Glutamatergic neuron (in vitro differentiated cells): Measurements from ENCODE around the gene IL17B. TPM values are rescaled to one million over a fixed set of nuclear protein-coding genes. Genes with fewer than 3 reads are reported as not detected.

Experiments
- DNase-seq: peaks from one replicate; pipeline ENCODE4 v3.0.0; 2022
- H3K27ac Mint-ChIP-seq: one replicate; pipeline ENCODE4 v1.8.0; 2020; ENCODE audit warnings: mild to moderate bottlenecking, mixed read lengths, inconsistent platforms; ENCODE audit not compliant: unreplicated experiment
- H3K27me3 Mint-ChIP-seq: one replicate; pipeline ENCODE4 v1.8.0; 2020; ENCODE audit warnings: mild to moderate bottlenecking, moderate library complexity, mixed read lengths, inconsistent platforms; ENCODE audit not compliant: unreplicated experiment
- H3K36me3 Mint-ChIP-seq: one replicate; pipeline ENCODE4 v1.8.0; 2020; ENCODE audit warnings: mild to moderate bottlenecking, mixed read lengths, inconsistent platforms; ENCODE audit not compliant: unreplicated experiment
- H3K4me1 Mint-ChIP-seq: one replicate; pipeline ENCODE4 v1.8.0; 2020; ENCODE audit warnings: mild to moderate bottlenecking, low read depth, mixed read lengths, inconsistent platforms; ENCODE audit not compliant: unreplicated experiment
- H3K4me3 Mint-ChIP-seq: one replicate; pipeline ENCODE4 v1.8.0; 2020; ENCODE audit warnings: mild to moderate bottlenecking, mixed read lengths, inconsistent platforms; ENCODE audit not compliant: unreplicated experiment
- H3K9me3 Mint-ChIP-seq: one replicate; pipeline ENCODE4 v1.8.0; 2020; ENCODE audit warnings: mild to moderate bottlenecking, moderate library complexity, mixed read lengths, inconsistent platforms; ENCODE audit not compliant: unreplicated experiment
- total RNA-seq: library from RNA; stranded (reverse); fragmentation: NEBNext Ultra II Directional; extraction: Animal tissue kit (Norgen Biotek cat#: 25700); gene quantifications from one replicate; pipeline ENCODE4 v1.2.1, GENCODE V29; 2021; ENCODE audit not compliant: unreplicated experiment
- TF ChIP-seq, protein P1 (sequence below): fragments of 200-600 bp; sonication (generic); IDR thresholded peaks from one replicate; pipeline ENCODE4 v1.5.0; 2021; ENCODE audit not compliant: partially characterized antibody, unreplicated experiment

The IL17B gene
- total RNA-seq, 1 donor from 2014 or later = 0.88 TPM

DNA sequence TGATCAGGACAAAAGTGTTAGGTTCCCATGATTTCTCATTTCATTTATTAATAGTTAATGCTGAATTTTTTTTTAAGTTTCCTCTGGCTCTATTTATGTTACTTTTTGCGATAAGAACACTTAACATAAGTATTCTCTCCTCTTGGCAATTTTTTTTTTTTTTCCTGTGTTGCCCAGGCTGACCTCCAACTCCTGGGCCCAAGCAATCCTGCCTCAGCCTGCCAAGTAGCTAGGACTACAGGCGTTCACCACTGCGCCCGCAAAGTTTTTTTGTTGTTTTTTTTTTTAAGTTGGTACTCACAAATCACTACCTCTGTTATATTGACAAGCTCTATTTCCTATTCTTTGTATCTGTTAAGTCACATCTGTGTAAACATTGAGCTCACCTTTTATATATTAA is 26.9 kb downstream of the IL17B start:
- no peak overlapping the region for H3K4me3 Mint-ChIP-seq
- H3K27ac Mint-ChIP-seq = no peak overlapping the region
- H3K36me3 Mint-ChIP-seq = no peaks in the 10 kb centered on the region
- H3K9me3 Mint-ChIP-seq = peaks cover 1% of the 10 kb centered on the region
- H3K4me1 Mint-ChIP-seq = peaks cover under 1% of the 10 kb centered on the region
- TF ChIP-seq, protein P1, sequence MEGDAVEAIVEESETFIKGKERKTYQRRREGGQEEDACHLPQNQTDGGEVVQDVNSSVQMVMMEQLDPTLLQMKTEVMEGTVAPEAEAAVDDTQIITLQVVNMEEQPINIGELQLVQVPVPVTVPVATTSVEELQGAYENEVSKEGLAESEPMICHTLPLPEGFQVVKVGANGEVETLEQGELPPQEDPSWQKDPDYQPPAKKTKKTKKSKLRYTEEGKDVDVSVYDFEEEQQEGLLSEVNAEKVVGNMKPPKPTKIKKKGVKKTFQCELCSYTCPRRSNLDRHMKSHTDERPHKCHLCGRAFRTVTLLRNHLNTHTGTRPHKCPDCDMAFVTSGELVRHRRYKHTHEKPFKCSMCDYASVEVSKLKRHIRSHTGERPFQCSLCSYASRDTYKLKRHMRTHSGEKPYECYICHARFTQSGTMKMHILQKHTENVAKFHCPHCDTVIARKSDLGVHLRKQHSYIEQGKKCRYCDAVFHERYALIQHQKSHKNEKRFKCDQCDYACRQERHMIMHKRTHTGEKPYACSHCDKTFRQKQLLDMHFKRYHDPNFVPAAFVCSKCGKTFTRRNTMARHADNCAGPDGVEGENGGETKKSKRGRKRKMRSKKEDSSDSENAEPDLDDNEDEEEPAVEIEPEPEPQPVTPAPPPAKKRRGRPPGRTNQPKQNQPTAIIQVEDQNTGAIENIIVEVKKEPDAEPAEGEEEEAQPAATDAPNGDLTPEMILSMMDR = no peak
- no peak for DNase-seq
- no peaks in the 10 kb centered on the region for H3K27me3 Mint-ChIP-seq

DNA sequence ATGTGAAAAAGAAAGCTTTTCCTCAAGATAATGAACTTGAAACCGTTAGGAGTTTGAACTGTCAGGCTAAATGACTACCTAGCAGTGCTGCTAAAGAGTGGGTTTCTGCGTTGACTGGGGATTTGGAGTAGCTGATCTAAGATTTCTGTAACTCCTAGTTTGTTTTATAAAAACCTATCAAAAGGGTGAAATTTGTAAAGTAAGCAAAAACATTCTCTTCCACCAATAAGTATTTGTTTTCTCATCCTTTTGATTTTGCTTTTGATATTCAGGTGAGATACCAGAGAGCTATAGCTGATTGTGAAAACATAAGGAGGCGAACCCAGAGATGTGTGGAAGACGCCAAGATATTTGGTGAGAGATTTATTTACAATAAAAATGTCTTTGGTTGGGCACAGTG is 29.7 kb downstream of the IL17B start:
- peaks cover 8% of the 10 kb centered on the region for H3K27me3 Mint-ChIP-seq
- no peak overlapping the region for H3K4me3 Mint-ChIP-seq
- peaks cover 4% of the 10 kb centered on the region for H3K4me1 Mint-ChIP-seq
- peaks cover 11% of the 10 kb centered on the region for H3K9me3 Mint-ChIP-seq
- TF ChIP-seq, protein P1 = no peak
- no peaks in the 10 kb centered on the region for H3K36me3 Mint-ChIP-seq
- DNase-seq = no peak
- H3K27ac Mint-ChIP-seq = no peak overlapping the region

DNA sequence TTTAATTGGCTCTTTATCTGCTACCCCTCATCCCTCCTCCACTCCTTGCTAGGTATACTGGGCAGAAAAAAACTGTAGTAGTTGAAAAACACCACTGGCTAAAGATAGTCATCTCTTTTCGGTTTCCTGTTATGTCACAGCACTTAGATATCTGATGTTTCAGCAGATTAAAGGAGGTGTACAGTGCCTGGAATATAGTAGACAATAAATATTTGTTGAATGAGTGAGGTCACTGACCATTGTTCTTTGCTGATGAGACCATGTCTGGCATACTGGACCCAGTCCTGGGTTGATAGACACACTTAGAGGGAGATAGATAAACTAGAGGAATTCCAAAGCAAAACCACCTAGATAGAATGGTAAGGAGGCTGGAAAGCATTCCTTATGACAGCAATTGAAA is 30.6 kb downstream of the IL17B start:
- H3K4me3 Mint-ChIP-seq = no peak overlapping the region
- peaks cover 11% of the 10 kb centered on the region for H3K4me1 Mint-ChIP-seq
- no peaks in the 10 kb centered on the region for H3K36me3 Mint-ChIP-seq
- peaks cover 11% of the 10 kb centered on the region for H3K9me3 Mint-ChIP-seq
- no peak overlapping the region for H3K27ac Mint-ChIP-seq
- DNase-seq = no peak
- TF ChIP-seq, protein P1 = no peak
- H3K27me3 Mint-ChIP-seq = peaks cover 8% of the 10 kb centered on the region

DNA sequence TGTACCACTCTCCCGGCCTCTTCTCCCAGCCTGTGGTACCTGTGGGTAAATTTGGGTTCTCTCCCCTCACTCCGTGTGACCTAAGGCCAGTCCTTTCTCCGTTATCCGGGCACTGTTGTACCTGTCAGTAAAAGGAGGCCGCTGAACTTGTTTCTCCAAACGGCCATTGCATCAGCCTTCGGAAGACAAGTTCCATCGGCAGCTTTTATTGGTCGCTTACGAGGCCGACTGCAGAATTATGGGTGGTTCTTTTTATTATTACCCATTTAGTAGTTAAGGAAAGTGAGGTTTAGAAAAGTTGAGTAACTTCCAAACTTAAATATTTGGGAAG is 33.2 kb downstream of the IL17B start:
- Mint-ChIP-seq H3K36me3 (no peaks in the 10 kb centered on the region), H3K27me3 (peaks cover 8% of the 10 kb centered on the region), H3K4me3 (peak overlapping the region; percentile 100), H3K27ac (peak overlapping the region; percentile 98), H3K4me1 (peaks cover 14% of the 10 kb centered on the region), H3K9me3 (peaks cover 11% of the 10 kb centered on the region)
- TF ChIP-seq, protein P1 = no peak
- DNase-seq = no peak

DNA sequence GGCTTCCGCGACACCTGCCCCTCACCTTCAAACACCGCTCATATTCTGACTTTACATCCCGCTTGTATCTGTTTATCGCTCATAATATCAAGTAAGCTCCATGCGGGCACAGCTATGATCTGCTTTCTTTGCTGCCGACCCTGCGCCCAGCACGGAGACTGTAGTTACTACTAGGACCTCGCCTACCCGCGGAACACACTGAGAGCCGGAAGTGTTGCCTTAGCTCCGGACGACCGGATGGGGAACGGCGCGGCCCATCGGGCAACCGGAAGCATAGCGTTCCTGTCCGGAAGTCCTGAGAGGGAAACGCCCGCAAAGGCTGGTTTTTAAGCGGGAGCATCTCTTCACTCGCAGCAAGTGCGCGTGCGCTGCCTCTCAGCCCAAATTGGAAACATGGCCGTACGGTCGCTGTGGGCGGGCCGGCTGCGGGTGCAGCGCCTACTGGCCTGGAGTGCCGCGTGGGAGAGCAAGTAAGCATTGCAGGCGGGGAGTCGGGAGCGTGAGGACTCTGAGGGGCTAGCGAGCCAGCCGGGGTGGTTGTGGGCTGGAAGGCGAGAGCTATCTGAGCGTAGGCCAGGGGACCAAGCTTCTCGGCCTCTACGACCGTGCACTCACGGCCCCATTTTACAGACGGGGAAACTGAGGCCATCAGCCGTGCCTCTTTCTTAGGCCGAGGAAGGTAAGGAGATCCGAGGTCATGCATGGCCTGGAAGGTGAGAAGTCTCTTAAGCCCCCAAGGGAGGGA is 33.8 kb downstream of the IL17B start, which contains the start of gene GRPEL2:
TSS of gene GRPEL2 (plus strand) at position 353 of the 745 bp plus-strand sequence. CDS start at position 394, 41 bp downstream.
- H3K36me3 Mint-ChIP-seq = no peaks in the 10 kb centered on the region
- H3K4me3 Mint-ChIP-seq = peak within 1 kb of the TSS; percentile 100
- TF ChIP-seq, protein P1 = no peak
- peak; percentile 96 for DNase-seq
- H3K27ac Mint-ChIP-seq = peak within 1 kb of the TSS; percentile 98
- peaks cover 16% of the 10 kb centered on the region for H3K4me1 Mint-ChIP-seq
- peaks cover 11% of the 10 kb centered on the region for H3K9me3 Mint-ChIP-seq
- peaks cover 8% of the 10 kb centered on the region for H3K27me3 Mint-ChIP-seq
